Ovary (tissue), 9 donors: ENCODE data around the gene CCDC148. TPM values are rescaled to one million over a fixed set of nuclear protein-coding genes. Genes with fewer than 3 reads are reported as not detected.
"Not testable (repeated sequence)": the region's sequence is repeated elsewhere in the genome, so short reads cannot be mapped to it uniquely, and the experiment has no call there.

Source experiments
- DNase-seq, 5 donors: peaks; one replicate each; pipeline ENCODE4 v3.0.0-alpha.2; 2019 to 2020
- H3K27ac ChIP-seq, 2 donors: fragments of 200-600 bp; one replicate each; pipeline versions ENCODE4 v1.5.1 to v1.8.0; 2019 to 2022
- H3K27me3 ChIP-seq: fragments of 200-600 bp; one replicate; pipeline ENCODE4 v1.8.0; 2022
- H3K36me3 ChIP-seq: fragments of 200-600 bp; sonication (generic); one replicate; pipeline ENCODE4 v1.5.1; 2019
- H3K4me1 ChIP-seq: one replicate; pipeline ENCODE4 v1.8.1; 2013; ENCODE audit warnings: mild to moderate bottlenecking, moderate library complexity; ENCODE audit not compliant: insufficient read depth
- H3K4me3 ChIP-seq: fragments of 200-600 bp; sonication (generic); one replicate; pipeline ENCODE4 v1.5.1; 2017
- H3K9me3 ChIP-seq, 2 donors: fragments of 200-600 bp in 1 of 2; sonication (generic) in 1 of 2; one replicate each; pipeline versions ENCODE4 v1.5.1 to v1.8.1; 2013 to 2019; ENCODE audit warnings: mild to moderate bottlenecking in 1 of 2, moderate library complexity in 1 of 2
- EP300 ChIP-seq: sonication (generic); formaldehyde crosslinking; IDR thresholded peaks from one replicate; pipeline ENCODE4 v1.6.1; 2017; ENCODE audit warnings: antibody characterized with exemption
- POLR2A ChIP-seq: fragments of 450-650 bp; IDR thresholded peaks from one replicate; pipeline ENCODE4 v1.6.1; 2017; ENCODE audit warnings: antibody characterized with exemption, mild to moderate bottlenecking, moderate library complexity
- WGBS, 3 donors: extraction: QIAGEN DNeasy Blood & Tissue Kit in 1 of 3; methylation state at CpG; one replicate each; pipeline versions ENCODE4 v1.1.5 to v1.1.7; 2013 to 2017; 5-methylcytosine and 5-hydroxymethylcytosine counted together
- intact Hi-C, 4 donors: fragments of 100-400 bp; cut with DNase I; formaldehyde crosslinking; loops; one replicate each; pipeline versions ENCODE4 v1.11.0 to v1.15.1; 2022 to 2023
- polyA plus RNA-seq, 2 donors: library from polyadenylated mRNA; stranded (reverse); fragments of 200-250 nt in 1 of 2; fragments of 350-450 nt in 1 of 2; fragmentation: Illumina TruSeq in 1 of 2; extraction: RNeasy Lipid Tissue Mini Kit (QIAGEN cat#74804) in 1 of 2; gene quantifications; one replicate each; pipeline ENCODE4 v1.2.3, GENCODE V29; 2013 to 2014
- total RNA-seq, 7 donors: library from RNA; depleted of rRNA in 2 of 7; stranded (reverse); fragments of >200 nt in 2 of 7; fragmentation: NEBNext Ultra II Directional in 3 of 7; extraction: Animal tissue kit (Norgen Biotek cat#: 25700) in 3 of 7; gene quantifications; one replicate each; pipeline versions ENCODE4 v1.1.0 to v1.2.4, GENCODE V29; 2016 to 2023
- TF ChIP-seq, protein P1 (sequence below), 3 donors: fragments of 450-650 bp in 2 of 3; fragments of 200-600 bp in 1 of 3; IDR thresholded peaks; one replicate each; pipeline versions ENCODE4 v1.5.1 to v1.8.0; 2016 to 2022; ENCODE audit warnings: antibody characterized with exemption in 3 of 3, mild to moderate bottlenecking in 1 of 3
- donor health status: DM: no; HTN: no; CAD: no; lungs with moderate emphysema.
- donor health status: DM: no; HTN: no; CAD: no.
- donor health status: Bipolar disorder and iron deficiency.
- donor health status: DM: yes; HTN: yes; CAD: no.
- donor health status: DM: no; HTN: no; CAD: no.
- donor health status: DM: yes; HTN: yes; CAD: no.

CCDC148 gene
- total and polyA plus RNA-seq, 9 donors: 0.80 to 6.6 (median 3.5) TPM

DNA sequence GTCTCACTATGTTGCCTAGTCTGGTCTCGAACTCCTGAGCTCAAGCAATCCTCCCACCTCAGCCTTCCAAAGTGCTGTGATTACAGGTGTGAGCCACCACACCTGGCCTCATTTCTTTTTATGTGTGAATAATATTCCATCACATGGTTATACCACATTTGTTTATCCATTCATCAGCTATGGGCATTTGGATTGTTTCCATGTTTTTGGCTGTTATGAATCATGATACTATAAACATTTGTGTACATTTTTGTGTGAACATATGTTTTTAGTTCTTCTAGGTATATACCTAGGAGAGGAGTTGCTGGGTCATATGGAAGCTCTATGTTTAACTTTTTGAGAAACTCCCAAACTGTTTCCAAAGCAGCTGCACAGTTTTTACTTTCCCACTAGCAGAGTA, 24.6 kb upstream of the CCDC148 start:
- TF ChIP-seq EP300 (no peak), POLR2A (no peak)
- TF ChIP-seq, protein P1, sequence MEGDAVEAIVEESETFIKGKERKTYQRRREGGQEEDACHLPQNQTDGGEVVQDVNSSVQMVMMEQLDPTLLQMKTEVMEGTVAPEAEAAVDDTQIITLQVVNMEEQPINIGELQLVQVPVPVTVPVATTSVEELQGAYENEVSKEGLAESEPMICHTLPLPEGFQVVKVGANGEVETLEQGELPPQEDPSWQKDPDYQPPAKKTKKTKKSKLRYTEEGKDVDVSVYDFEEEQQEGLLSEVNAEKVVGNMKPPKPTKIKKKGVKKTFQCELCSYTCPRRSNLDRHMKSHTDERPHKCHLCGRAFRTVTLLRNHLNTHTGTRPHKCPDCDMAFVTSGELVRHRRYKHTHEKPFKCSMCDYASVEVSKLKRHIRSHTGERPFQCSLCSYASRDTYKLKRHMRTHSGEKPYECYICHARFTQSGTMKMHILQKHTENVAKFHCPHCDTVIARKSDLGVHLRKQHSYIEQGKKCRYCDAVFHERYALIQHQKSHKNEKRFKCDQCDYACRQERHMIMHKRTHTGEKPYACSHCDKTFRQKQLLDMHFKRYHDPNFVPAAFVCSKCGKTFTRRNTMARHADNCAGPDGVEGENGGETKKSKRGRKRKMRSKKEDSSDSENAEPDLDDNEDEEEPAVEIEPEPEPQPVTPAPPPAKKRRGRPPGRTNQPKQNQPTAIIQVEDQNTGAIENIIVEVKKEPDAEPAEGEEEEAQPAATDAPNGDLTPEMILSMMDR (IDR thresholded peaks at IDR 0.05): no peak
- 90 to 96% (median 95%) methylated on average over 1 of the region's 1 CpG for WGBS, 3 donors
- H3K4me1 ChIP-seq: peaks cover 6% of the 10 kb centered on the region
- intact Hi-C loops: no loop called here
- H3K9me3 ChIP-seq: no peaks in the 10 kb centered on the region
- H3K36me3 ChIP-seq: no peaks in the 10 kb centered on the region
- no peak overlapping the region for H3K4me3 ChIP-seq
- H3K27ac ChIP-seq: no peak overlapping the region
- no peaks in the 10 kb centered on the region for H3K27me3 ChIP-seq
- no peak for DNase-seq

DNA sequence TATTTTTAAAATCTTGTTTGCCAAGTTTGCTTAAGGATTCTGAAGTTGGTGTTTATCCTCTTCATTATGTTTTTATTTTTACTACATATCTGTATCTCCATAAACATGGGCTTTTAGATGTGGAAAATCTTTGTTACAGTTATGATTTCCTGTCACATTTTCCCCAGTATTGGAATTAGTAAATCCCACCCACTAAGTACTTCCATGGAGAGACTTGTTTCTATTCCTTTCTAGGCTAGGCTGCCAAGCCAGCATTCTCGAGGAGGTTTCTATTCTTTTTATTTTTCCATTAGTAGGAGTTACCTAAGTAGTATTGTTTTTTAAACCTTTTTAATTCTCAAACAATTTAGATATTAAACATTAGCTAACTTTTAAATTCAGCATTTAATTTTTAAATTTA, 22.3 kb upstream of the CCDC148 start:
- Histone ChIP-seq H3K27ac (peak overlapping the region in 1 of 2 donors; percentile 1), H3K4me3 (no peak overlapping the region), H3K4me1 (peaks cover 6% of the 10 kb centered on the region), H3K9me3 (no peaks in the 10 kb centered on the region), H3K27me3 (no peaks in the 10 kb centered on the region), H3K36me3 (no peaks in the 10 kb centered on the region)
- TF ChIP-seq EP300: no peak
- TF ChIP-seq, protein P1 (IDR thresholded peaks at IDR 0.05): no peak
- no peak for TF ChIP-seq POLR2A
- intact Hi-C loops: no loop called here
- 0 to 11% (median 4%) methylated on average over 1 of the region's 1 CpG for WGBS, 3 donors
- no peak for DNase-seq

- Histone ChIP-seq H3K27me3 (no peaks in the 10 kb centered on the region), H3K4me3 (no peak overlapping the region), H3K27ac (peak overlapping the region in 1 of 2 donors; percentile 1), H3K4me1 (peaks cover 6% of the 10 kb centered on the region), H3K36me3 (no peaks in the 10 kb centered on the region), H3K9me3 (no peaks in the 10 kb centered on the region)
- WGBS, 3 donors: 10 to 20% (median 18%) methylated on average over 6 of the region's 6 CpGs
- intact Hi-C loops: no loop called here
- TF ChIP-seq, protein P1 (IDR thresholded peaks at IDR 0.05): no peak
- TF ChIP-seq POLR2A (no peak), EP300 (no peak)
- no peak for DNase-seq
Measured at GRCh38 chr2:158478237-158478636, 21.7 kb upstream of the CCDC148 start.

DNA sequence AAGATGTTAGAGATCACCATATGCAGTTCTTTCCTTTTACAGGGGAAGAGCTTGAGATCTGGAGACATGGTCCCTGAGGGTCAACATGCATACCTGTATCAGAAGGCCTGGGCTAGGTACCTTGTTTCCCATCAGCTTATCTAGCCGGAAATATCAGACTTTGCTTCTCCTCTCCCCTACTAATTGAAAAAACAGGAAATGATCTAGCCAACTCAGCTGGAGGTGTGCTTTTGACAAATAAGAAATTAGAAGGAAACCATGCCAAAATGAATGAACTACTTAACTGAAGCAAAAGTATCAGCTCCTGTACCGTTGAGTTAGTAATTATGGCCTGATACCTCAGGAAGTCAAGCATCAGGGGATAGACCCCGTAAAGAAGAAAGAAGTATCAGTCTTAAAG, 20.6 kb upstream of the CCDC148 start:
- intact Hi-C loops: no loop called here
- 47 to 54% (median 51%) methylated on average over 3 of the region's 3 CpGs for WGBS, 3 donors
- no peak overlapping the region for H3K27ac ChIP-seq
- no peak for DNase-seq
- TF ChIP-seq POLR2A: no peak
- TF ChIP-seq, protein P1 (IDR thresholded peaks at IDR 0.05): no peak
- no peak for TF ChIP-seq EP300
- H3K4me1 ChIP-seq: peaks cover 6% of the 10 kb centered on the region
- H3K27me3 ChIP-seq: no peaks in the 10 kb centered on the region
- H3K36me3 ChIP-seq: no peaks in the 10 kb centered on the region
- H3K9me3 ChIP-seq: no peaks in the 10 kb centered on the region
- H3K4me3 ChIP-seq: no peak overlapping the region

DNA sequence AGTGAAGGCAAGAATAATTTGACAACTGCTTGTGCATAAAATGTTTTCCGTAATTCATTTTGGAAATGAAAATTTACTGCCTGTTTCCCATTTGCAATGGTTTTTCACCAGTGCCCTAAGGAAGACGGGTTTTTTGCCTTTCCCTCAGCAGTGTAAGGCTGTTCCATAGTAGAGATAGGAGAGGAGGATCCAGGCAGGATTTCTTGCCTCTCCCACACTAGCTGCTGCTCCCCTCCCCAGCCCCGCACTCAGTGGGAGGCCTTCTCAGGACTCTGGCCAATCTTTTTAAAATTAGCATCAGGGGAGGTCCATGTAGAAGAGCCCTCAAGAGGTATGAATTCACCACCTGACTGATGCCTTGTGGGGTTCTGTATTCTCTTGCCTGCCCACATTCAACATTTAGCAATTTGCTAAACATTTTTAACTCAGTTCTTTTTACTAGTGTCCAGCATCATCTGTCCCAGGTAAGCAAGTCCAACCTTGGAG, 18.0 kb upstream of the CCDC148 start:
- H3K9me3 ChIP-seq, H3K4me3 ChIP-seq, H3K27me3 ChIP-seq, H3K4me1 ChIP-seq, H3K36me3 ChIP-seq, H3K27ac ChIP-seq, intact Hi-C loops, DNase-seq: not testable (repeated sequence)
- 94 to 95% (median 95%) methylated on average over 3 of the region's 3 CpGs for WGBS, 3 donors
